GM12865 (cell line): ENCODE data around the gene CIPC.

ENCODE experiments used
- DNase-seq: peaks from one replicate; pipeline ENCODE4 v3.0.0; 2010; ENCODE audit warnings: low read depth
- H3K4me3 ChIP-seq: 2 replicates; pipeline ENCODE4 v1.5.1; 2011; ENCODE audit warnings: mild to moderate bottlenecking, low read depth, low read length, control low read depth
- CTCF ChIP-seq: IDR thresholded peaks from 2 replicates; pipeline ENCODE4 v1.5.1; 2011; ENCODE audit warnings: low read length, control low read depth, low read depth, inconsistent platforms; ENCODE audit not compliant: insufficient read depth; ENCODE audit errors: missing control alignments

CIPC gene

GRCh38 chr14:77131871-77132486 lies 33.9 kb downstream of the CIPC start:
- TF ChIP-seq CTCF = peak; percentile 7
- DNase-seq = no peak
- no peak overlapping the region for H3K4me3 ChIP-seq

- TF ChIP-seq CTCF = no peak
- peak; percentile 67 for DNase-seq
- no peak overlapping the region for H3K4me3 ChIP-seq
These were observed 35.8 kb downstream of the CIPC start for GRCh38 chr14:77133720-77134338.

GRCh38 chr14:77139022-77139421 lies 41.0 kb downstream of the CIPC start:
- no peak for DNase-seq
- TF ChIP-seq CTCF = no peak
- no peak overlapping the region for H3K4me3 ChIP-seq

GRCh38 chr14:77139540-77140358 lies 41.7 kb downstream of the CIPC start:
- no peak overlapping the region for H3K4me3 ChIP-seq
- DNase-seq = peak; percentile 34
- peak; percentile 51 for TF ChIP-seq CTCF

GRCh38 chr14:77140359-77141213 lies 42.5 kb downstream of the CIPC start:
- no peak for DNase-seq
- no peak for TF ChIP-seq CTCF
- no peak overlapping the region for H3K4me3 ChIP-seq

- no peak for DNase-seq
- TF ChIP-seq CTCF = peak; percentile 34
- H3K4me3 ChIP-seq = no peak within 1 kb of the TSS
These were observed 43.4 kb downstream of the CIPC start, which contains the start of gene ZDHHC22 for GRCh38 chr14:77141214-77142004. ZDHHC22 (minus strand) TSS chr14:77141791; CDS start chr14:77139738, 2,053 bp downstream.
